Liver (tissue), 9 donors: ENCODE measurements around the gene CDC42EP1. TPM values are rescaled to one million over a fixed set of nuclear protein-coding genes. Genes with fewer than 3 reads are reported as not detected.

Source experiments
- DNase-seq: peaks from one replicate; pipeline ENCODE4 v3.0.0-alpha.2; 2017; ENCODE audit warnings: low spot score
- H3K27ac ChIP-seq, 2 donors: one replicate each; pipeline ENCODE4 v1.7.0; 2013; ENCODE audit warnings: inconsistent platforms in 2 of 2, low read length in 2 of 2, control low read depth in 1 of 2, low read depth in 1 of 2, mild to moderate bottlenecking in 1 of 2
- H3K27me3 ChIP-seq, 4 donors: one replicate each; pipeline versions ENCODE4 v1.6.1 to v1.7.0; 2013; ENCODE audit warnings: low read length in 3 of 4, inconsistent platforms in 1 of 4, mild to moderate bottlenecking in 1 of 4, moderate library complexity in 1 of 4; ENCODE audit not compliant: control insufficient read depth in 4 of 4, insufficient read depth in 4 of 4
- H3K36me3 ChIP-seq, 4 donors: one replicate each; pipeline versions ENCODE4 v1.6.1 to v1.7.0; 2013; ENCODE audit warnings: low read length in 3 of 4, mild to moderate bottlenecking in 3 of 4, low read depth in 1 of 4, moderate library complexity in 1 of 4; ENCODE audit not compliant: control insufficient read depth in 4 of 4, insufficient read depth in 3 of 4
- H3K4me1 ChIP-seq, 4 donors: one replicate each; pipeline versions ENCODE4 v1.6.1 to v1.7.0; 2013; ENCODE audit warnings: low read length in 3 of 4, mild to moderate bottlenecking in 3 of 4, moderate library complexity in 1 of 4; ENCODE audit not compliant: control insufficient read depth in 4 of 4, insufficient read depth in 4 of 4
- H3K4me3 ChIP-seq, 3 donors: one replicate each; pipeline versions ENCODE4 v1.6.1 to v1.7.0; 2013; ENCODE audit warnings: low read length in 3 of 3, control low read depth in 1 of 3, low read depth in 1 of 3, mild to moderate bottlenecking in 1 of 3
- H3K9ac ChIP-seq, 2 donors: one replicate each; pipeline ENCODE4 v1.7.0; 2013; ENCODE audit warnings: low read length in 2 of 2, mild to moderate bottlenecking in 2 of 2, moderate library complexity in 2 of 2, control low read depth in 1 of 2, low read depth in 1 of 2
- H3K9me3 ChIP-seq, 4 donors: one replicate each; pipeline versions ENCODE4 v1.6.1 to v1.7.0; 2013; ENCODE audit warnings: low read length in 3 of 4; ENCODE audit not compliant: control insufficient read depth in 4 of 4
- ATF3 ChIP-seq: IDR thresholded peaks from 2 replicates; pipeline ENCODE4 v1.6.1; 2016; ENCODE audit warnings: antibody characterized with exemption
- CTCF ChIP-seq: fragments of 150-350 bp; IDR thresholded peaks from 2 replicates; pipeline ENCODE4 v1.5.1; 2017; ENCODE audit warnings: improper control_type of control experiment, low read depth, low read length; ENCODE audit not compliant: missing input control
- EGR1 ChIP-seq, 2 donors: IDR thresholded peaks; 2 replicates each; pipeline ENCODE4 v1.6.1; 2016 to 2018; ENCODE audit warnings: antibody characterized with exemption in 2 of 2, low read depth in 2 of 2
- FOXA1 ChIP-seq: IDR thresholded peaks from 2 replicates; pipeline ENCODE4 v1.6.1; 2016; ENCODE audit warnings: antibody characterized with exemption
- FOXA2 ChIP-seq: IDR thresholded peaks from 2 replicates; pipeline ENCODE4 v1.6.1; 2016; ENCODE audit warnings: antibody characterized with exemption
- GABPA ChIP-seq, 2 donors: IDR thresholded peaks in 1 of 2; conservative IDR thresholded peaks in 1 of 2; 2 replicates each; pipeline ENCODE4 v1.6.1; 2016; ENCODE audit warnings: antibody characterized with exemption in 2 of 2, mild to moderate bottlenecking in 1 of 2, moderate library complexity in 1 of 2
- HNF4A ChIP-seq, 2 donors: conservative IDR thresholded peaks; 2 replicates each; pipeline ENCODE4 v1.6.1; 2016; ENCODE audit warnings: antibody characterized with exemption in 2 of 2, mild to moderate bottlenecking in 2 of 2
- HNF4G ChIP-seq: IDR thresholded peaks from 2 replicates; pipeline ENCODE4 v1.6.1; 2016; ENCODE audit warnings: antibody characterized with exemption
- JUND ChIP-seq, 2 donors: IDR thresholded peaks; 2 replicates each; pipeline ENCODE4 v1.6.1; 2016; ENCODE audit warnings: antibody characterized with exemption in 2 of 2
- MAX ChIP-seq: IDR thresholded peaks from 2 replicates; pipeline ENCODE4 v1.6.1; 2016; ENCODE audit warnings: antibody characterized with exemption
- NR2F2 ChIP-seq: IDR thresholded peaks from 2 replicates; pipeline ENCODE4 v1.6.1; 2016; ENCODE audit warnings: antibody characterized with exemption
- RAD21 ChIP-seq, 2 donors: IDR thresholded peaks; 2 replicates each; pipeline ENCODE4 v1.6.1; 2016; ENCODE audit warnings: antibody characterized with exemption in 2 of 2, mild to moderate bottlenecking in 2 of 2
- REST ChIP-seq: IDR thresholded peaks from 2 replicates; pipeline ENCODE4 v1.6.1; 2016; ENCODE audit warnings: antibody characterized with exemption, mild to moderate bottlenecking
- RXRA ChIP-seq, 2 donors: IDR thresholded peaks; 2 replicates each; pipeline ENCODE4 v1.6.1; 2017 to 2018; ENCODE audit warnings: antibody characterized with exemption in 2 of 2, mild to moderate bottlenecking in 1 of 2
- SP1 ChIP-seq: IDR thresholded peaks from 2 replicates; pipeline ENCODE4 v1.6.1; 2018; ENCODE audit warnings: antibody characterized with exemption, mild to moderate bottlenecking
- TAF1 ChIP-seq: conservative IDR thresholded peaks from 2 replicates; pipeline ENCODE4 v1.6.1; 2016; ENCODE audit warnings: antibody characterized with exemption, mild to moderate bottlenecking
- YY1 ChIP-seq: IDR thresholded peaks from 2 replicates; pipeline ENCODE4 v1.6.1; 2016; ENCODE audit warnings: antibody characterized with exemption, mild to moderate bottlenecking
- ZBTB33 ChIP-seq: IDR thresholded peaks from 2 replicates; pipeline ENCODE4 v1.6.1; 2016; ENCODE audit warnings: antibody characterized with exemption
- WGBS: extraction: QIAGEN DNeasy Blood & Tissue Kit; methylation state at CpG from one replicate; pipeline ENCODE4 v1.1.7; 2013; 5-methylcytosine and 5-hydroxymethylcytosine counted together
- polyA plus RNA-seq, 2 donors: library from polyadenylated mRNA; stranded (reverse) in 1 of 2; unstranded in 1 of 2; fragments of 200-250 nt in 1 of 2; fragments of >200 nt in 1 of 2; fragmentation: Nextera tagmentation in 1 of 2; extraction: Ambion mirVana in 1 of 2; gene quantifications; one replicate each; pipeline versions ENCODE4 v1.2.1 to v1.2.3, GENCODE V29; 2013 to 2015
- total RNA-seq, 2 donors: library from RNA; depleted of rRNA; stranded (reverse); fragments of >200 nt; gene quantifications; one replicate each; pipeline ENCODE4 v1.2.3, GENCODE V29; 2014
- donor health status: healthy.
- donor health status: healthy.
- donor health status: healthy.
- donor health status: healthy.
- donor health status: healthy.

Gene CDC42EP1
- total and polyA plus RNA-seq, 4 donors, result 10.2 to 66.6 (median 31.2) TPM

DNA sequence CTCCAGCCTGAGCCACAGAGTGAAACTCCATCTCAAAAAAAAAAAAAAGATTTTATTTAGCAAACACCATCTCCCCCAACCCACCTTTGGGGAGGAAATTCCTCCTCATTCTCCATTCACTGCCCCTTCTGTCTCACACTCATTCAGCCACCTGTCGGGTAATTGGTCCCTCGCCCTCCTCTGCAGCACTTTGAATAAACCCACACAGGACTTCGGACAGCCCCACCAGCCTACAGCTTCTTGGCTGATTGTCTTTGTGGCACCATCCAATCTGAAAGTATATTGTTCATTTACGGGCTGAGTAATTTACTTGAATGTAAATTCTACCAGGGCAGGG, 40.9 kb downstream of the CDC42EP1 start:
- no peak overlapping the region for H3K9ac ChIP-seq
- TF ChIP-seq HNF4G (no peak), REST (no peak), MAX (no peak), RAD21 (IDR thresholded peaks at IDR 0.05) (no peak), NR2F2 (no peak), JUND (IDR thresholded peaks at IDR 0.05) (no peak), FOXA2 (no peak), FOXA1 (no peak)
- no peaks in the 10 kb centered on the region for H3K36me3 ChIP-seq
- no peaks in the 10 kb centered on the region for H3K27me3 ChIP-seq
- H3K27ac ChIP-seq, result peak overlapping the region; percentile 35 to 46
- no peak overlapping the region for H3K4me3 ChIP-seq
- H3K9me3 ChIP-seq, result no peaks in the 10 kb centered on the region
- WGBS, result 48% methylated on average over 4 of the region's 4 CpGs
- peaks cover 0 to 7% (median 7%) of the 10 kb centered on the region in 4 donors for H3K4me1 ChIP-seq
- no peak for DNase-seq

DNA sequence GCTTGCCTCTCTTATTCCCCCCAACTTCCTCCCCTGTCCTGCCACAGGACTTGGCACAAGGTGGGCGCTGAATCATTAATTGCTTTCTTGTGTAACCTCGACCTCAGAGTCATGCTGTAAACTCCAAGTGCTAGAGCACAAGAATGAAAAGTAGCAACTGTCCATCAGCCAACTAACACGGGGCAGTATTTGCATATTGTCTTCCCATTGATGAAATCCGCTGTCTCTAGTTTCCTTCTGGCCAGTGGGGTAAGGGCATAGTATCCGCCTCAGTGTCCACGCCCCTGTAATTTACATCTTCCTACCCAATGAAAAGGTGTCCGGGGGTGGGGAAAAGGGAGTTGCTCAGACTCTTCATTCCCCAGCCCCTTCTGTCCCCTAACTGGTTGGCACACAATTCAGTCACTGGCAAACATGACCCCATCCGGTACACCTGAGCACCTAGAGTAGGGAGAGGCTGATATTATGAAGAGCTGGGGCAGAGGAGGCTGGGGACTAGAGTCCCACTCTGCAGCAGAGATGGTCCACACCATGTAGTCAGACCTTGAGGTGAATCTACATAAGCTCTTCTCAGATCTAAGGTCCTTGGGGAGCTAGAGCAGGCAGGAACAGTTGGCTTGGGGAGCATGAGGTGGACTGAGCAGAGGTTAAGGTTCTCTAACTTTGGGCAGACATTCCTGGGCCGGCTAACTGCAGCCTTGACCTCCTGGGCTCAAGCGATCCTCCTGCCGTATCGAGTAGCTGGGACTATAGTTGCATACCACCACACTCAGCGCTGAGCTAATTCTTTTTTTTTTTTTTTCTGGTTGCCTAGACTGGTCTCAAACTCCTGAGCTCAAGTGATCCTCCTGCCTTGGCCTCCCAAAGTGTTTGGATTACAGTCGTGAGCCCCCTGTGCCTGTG, 41.5 kb downstream of the CDC42EP1 start:
- no peak overlapping the region for H3K9ac ChIP-seq
- H3K4me3 ChIP-seq, result no peak overlapping the region
- no peaks in the 10 kb centered on the region for H3K27me3 ChIP-seq
- peaks cover 0 to 8% (median 7%) of the 10 kb centered on the region in 4 donors for H3K4me1 ChIP-seq
- 34% methylated on average over 14 of the region's 14 CpGs for WGBS
- no peaks in the 10 kb centered on the region for H3K9me3 ChIP-seq
- DNase-seq, result peak; percentile 47
- TF ChIP-seq RXRA (IDR thresholded peaks at IDR 0.05) (peak; percentile 53 to 55), REST (peak; percentile 38), TAF1 (no peak), CTCF (no peak), ATF3 (no peak), YY1 (no peak), FOXA1 (peak; percentile 23), RAD21 (IDR thresholded peaks at IDR 0.05) (no peak), ZBTB33 (peak; percentile 23), HNF4A (conservative IDR thresholded peaks at IDR 0.05) (peak in 1 of 2 donors; percentile 41), FOXA2 (no peak), EGR1 (IDR thresholded peaks at IDR 0.05; ENCODE audit: low read depth in 2 of 2) (peak in 1 of 2 donors; percentile 17), SP1 (peak; percentile 68), HNF4G (peak; percentile 17), JUND (IDR thresholded peaks at IDR 0.05) (peak in 1 of 2 donors; percentile 40), MAX (peak; percentile 29), GABPA (IDR thresholded peaks at IDR 0.05 in 1 of 2, conservative IDR thresholded peaks at IDR 0.05 in 1 of 2) (peak in 1 of 2 donors; percentile 64), NR2F2 (no peak)
- no peaks in the 10 kb centered on the region for H3K36me3 ChIP-seq
- peak overlapping the region; percentile 35 to 46 for H3K27ac ChIP-seq
